HK-2 (cell line): ENCODE measurements around the gene KCNK6.

Experiments
- DNase-seq: peaks from one replicate; pipeline ENCODE4 v3.0.0-alpha.2; 2018; ENCODE audit not compliant: unreplicated experiment

Gene KCNK6

DNA sequence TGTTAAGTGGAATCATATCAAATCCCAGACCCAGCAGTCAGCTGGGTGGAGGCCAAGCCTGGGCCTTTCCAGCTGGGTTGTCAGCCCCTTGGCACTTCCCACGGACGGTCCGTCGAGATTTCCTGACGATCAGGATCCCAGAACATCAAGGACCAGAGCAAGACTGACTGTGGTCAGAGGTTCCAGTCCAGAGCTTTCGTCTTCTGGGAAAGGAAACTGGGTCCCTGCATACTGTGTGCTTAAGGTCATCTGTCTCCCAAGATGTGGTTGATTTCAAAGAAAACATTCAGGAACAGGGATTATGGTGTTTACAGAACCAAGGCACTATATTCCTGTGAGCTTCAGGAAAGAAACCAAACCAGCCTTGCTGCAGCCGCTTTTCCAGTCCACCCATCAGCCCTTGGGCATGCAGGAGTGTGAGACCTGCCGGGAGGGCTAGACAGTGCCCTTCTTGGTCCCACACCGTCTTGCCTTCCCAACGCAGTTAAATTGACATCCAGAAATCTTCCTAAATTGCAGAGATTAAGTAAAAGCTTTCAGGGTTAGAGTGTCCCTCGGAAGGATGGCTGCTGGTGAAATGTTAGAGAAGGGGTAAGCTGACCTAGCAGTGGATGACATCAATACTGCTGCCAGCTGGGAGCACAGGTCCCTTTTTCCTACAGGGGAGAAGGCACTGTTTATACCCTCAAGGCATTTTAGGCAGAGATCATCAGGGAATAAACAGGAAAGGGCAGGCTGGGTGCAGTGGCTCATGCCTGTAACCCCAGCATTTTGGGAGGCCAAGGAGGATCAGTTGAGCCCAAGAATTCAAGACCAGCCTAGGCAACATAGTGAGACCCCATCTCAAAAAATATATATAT, 20.6 kb upstream of the KCNK6 start:
- peak; percentile 81 for DNase-seq

DNA sequence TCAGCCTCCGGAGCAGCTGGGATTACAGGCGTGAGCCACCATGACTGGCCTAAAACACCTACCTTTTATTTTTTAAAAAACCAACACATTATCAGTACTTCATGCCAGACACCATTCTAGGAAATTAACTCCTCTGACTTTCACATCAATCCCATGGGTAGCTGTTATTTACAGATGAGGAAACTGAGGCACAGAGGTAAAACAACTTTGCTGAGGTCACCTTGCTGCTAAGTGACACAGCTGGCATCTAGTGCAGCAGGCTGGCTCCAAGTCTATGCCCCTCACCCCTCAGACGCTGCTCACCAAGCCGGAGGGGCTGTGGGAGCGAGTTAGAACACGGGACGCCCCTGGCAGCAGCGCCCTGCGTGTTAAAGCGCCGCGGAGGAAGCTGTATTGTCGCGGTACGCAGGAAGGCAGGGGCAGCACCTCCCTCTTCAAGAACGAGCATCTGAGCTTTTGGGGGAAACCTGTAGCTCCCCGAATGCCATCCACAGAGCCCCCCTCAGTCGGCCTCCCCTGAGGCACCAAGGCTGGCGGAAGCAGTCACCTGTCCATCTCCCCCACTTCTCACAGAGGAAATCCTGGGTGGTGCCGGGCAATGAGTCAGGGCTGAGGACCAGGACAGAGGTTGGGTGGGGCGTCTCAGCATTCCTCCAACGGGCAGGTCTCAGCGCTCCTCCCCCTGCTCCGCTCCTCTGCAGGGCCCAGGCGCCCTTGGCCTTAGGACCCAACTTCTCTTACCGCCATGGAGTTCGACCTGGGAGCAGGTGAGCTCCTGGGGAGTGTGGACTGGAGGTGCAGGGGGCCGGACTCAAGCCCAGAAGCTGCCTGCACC, 15.9 kb upstream of the KCNK6 start, which contains the start of gene C19orf33:
Gene C19orf33 (plus strand): TSS at position 735 of the 835 bp plus-strand sequence. CDS start 11 bp downstream, at position 746.
- DNase-seq = peak; percentile 84

GRCh38 chr19:38304352-38304865, 15.2 kb upstream of the KCNK6 start:
- DNase-seq = no peak

DNA sequence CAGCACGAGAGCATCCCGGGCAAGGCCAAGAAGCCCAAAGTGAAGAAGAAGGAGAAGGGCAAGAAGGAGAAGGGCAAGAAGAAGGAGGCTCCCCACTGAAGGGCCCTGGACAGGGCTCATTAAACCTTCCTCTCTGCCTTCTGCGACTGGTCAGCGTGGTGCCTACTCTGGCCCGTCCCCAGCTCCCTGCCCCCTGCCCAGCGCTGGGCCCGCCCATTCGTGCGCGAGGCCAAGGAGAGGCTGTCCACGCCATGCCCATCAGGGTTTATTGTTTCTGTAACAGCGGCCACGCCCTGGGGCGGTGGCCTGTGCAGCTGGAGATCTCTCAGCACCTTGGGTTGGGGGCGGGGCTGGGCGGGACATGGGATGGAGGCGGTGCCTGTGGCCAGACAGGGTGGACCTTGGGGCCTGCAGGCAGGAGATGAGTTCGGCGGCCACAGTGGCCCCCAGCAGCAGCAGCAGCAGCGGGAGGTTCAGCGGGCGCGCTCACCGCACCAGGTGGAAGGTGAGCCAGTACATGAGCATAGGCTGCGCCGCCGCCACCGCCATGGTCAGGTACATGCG, 14.7 kb upstream of the KCNK6 start:
- DNase-seq = peak; percentile 96

- no peak for DNase-seq
Measured at GRCh38 chr19:38306236-38306635, 13.4 kb upstream of the KCNK6 start.

- DNase-seq = no peak
Measured at GRCh38 chr19:38307076-38307475, 12.6 kb upstream of the KCNK6 start.

- no peak for DNase-seq
Measured at GRCh38 chr19:38307597-38307996, 12.0 kb upstream of the KCNK6 start.

GRCh38 chr19:38308006-38308766, 11.5 kb upstream of the KCNK6 start:
- DNase-seq = no peak

GRCh38 chr19:38308926-38309614, 10.6 kb upstream of the KCNK6 start:
- no peak for DNase-seq

- no peak for DNase-seq
Measured at GRCh38 chr19:38309615-38310278, 9.9 kb upstream of the KCNK6 start.

GRCh38 chr19:38310279-38310670, 9.4 kb upstream of the KCNK6 start:
- no peak for DNase-seq

DNA sequence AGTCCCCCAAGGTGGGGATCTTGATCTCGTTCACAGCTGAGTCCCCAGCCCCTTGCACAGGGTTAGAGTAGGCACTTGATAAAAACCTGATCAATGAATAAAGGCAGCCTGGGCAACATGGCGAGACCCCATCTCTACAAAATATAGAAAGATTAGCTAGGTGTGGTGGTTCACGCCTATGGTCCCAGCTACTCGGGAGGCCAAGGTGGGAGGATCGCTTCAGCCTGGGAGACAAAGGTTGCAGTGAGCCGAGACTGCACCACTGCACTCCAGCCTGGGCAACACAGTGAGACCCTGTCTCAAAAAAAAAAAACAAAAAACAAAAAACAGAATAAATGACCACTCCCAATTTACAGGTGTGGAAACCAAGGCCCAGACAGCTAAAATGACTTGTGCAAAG, 8.7 kb upstream of the KCNK6 start:
- no peak for DNase-seq

DNA sequence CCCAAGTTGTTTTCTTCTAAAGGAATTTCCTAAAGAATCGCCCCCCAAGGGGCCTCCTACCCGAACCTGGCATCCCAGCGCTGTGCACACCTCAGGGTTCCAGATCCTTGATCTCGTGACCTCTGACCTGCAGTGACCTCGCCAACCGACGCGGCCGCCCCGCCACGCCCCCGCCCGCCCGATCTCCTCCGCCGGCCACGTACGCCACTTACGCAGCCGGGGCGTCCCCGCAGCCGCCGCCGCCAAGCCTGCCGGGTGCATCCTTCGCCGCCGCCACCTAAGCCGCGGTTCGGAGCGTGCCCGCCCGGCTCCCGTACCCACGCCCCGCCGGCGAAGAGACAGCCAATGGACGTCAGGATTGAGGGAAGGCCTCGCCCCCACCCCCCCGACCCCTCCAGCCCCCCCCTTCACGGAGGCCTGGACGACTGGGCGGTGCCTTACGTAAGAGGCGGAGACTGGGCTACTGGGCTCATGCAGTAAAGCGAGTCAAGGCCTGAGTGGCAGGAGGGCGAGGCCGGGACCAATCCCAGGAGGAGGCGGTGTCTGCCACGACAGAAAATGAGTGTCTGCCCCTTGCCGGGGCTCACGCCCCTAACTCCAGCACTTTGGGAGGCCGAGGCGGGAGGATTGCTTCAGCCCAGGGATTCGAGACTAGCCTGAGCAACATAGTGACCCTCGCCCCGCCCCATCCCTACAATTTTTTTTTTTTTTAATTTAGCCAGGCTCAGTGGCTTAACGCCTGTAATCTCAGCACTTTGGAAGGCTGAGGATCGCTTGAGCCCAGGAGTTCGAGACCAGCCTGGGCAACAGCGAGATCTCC, 3.8 kb upstream of the KCNK6 start, which contains the start of gene YIF1B:
Gene YIF1B (minus strand): TSS at position 291 of the 820 bp plus-strand sequence. CDS start 30 bp downstream, at position 261.
- DNase-seq = peak; percentile 98

DNA sequence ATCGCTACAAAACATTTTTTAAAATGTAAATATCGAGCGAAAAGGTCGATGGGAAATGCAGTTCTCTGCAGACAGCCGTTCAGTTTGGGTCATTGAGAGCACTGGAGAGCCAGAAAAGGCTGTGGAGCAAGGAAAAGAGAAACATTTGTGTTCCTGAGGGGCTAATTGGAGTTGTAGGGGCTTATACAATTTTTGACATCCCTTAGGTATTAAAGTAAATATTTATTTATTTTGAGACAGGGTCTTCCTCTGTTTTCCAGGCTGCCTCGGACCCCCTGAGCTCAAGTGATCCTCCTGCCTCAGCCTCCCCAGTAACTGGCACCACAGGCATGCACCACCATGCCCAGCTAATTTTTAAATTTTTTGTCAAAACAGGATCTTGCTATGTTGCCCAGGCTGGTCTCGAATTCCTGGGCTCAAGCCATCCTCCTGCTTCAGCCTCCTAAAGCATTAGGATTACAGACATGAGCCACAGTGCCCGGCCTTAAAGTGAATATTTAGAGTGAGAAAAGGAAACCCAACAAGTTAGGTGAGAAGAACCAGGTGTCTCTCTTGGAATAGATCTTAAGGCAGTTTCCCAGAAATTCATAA, 3.1 kb upstream of the KCNK6 start:
- no peak for DNase-seq

DNA sequence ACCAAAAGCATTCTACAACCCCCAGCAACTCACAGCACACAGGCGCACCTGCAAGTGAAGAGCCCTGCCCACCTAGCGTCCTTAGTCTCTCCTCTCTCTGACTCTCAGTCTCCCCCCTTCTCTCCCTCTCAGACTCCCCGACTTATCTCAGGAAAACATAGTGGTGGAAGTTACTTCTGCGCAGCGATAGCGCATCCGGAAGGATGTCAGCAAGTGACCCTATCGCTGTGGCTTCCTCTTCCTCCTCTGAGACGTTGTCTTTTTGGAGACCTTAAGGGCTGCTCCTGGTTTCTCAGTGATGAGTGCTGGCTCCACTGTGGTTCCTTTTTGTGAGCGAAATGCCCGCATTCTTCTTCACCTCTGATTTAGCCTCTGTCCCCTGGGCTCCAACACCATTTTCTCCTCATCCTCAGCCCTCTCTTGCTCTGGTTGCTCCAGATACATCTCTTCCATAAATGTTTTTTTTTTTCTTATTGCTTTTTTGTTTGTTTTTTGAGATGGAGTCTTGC, 2.5 kb upstream of the KCNK6 start:
- no peak for DNase-seq

- DNase-seq = no peak
Measured at GRCh38 chr19:38318660-38319059, 985 bp upstream of the KCNK6 start.

- DNase-seq = no peak
Measured at GRCh38 chr19:38320969-38321339, 1.3 kb downstream of the KCNK6 start.

DNA sequence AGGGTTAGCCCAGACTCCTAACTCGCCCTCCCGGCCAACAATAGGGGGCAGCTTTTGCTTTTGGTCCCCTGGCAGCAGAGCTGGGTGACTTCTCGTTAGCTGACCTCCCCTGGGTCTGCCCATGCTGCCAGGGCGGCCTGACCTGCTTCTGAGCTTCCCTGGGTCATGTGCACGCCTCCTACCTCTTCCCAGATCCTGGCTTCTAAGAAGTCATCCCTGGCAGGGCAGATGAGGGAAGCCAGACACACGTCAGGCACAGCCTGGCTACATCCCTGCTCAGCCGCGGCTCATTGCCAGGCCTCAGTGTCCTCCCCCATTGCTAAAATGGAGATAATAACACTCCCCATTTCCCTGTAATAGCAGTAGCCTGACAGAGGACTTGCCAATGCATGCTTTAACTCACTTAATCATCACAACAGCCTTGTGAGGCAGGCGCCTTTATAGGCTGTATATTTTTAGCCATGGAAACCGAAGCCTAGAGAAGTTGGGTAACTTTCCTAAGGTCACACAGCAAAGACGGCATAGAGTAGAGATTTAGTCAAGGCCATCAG, 2.1 kb downstream of the KCNK6 start:
- no peak for DNase-seq
